SU-DHL-6 (cell line): ENCODE results near the gene DEDD2.

Experiments used
- EZH2phosphoT487 ChIP-seq: fragments of 200-600 bp; sonication (generic), shearing (Covaris generic); conservative IDR thresholded peaks from 2 replicates; pipeline ENCODE4 v1.6.1; 2018; ENCODE audit warnings: mild to moderate bottlenecking, antibody characterized with exemption, low read length, moderate library complexity, mixed read lengths
- TF ChIP-seq, protein P1 (sequence below): fragments of 200-600 bp; sonication (generic); IDR thresholded peaks from one replicate; pipeline ENCODE4 v1.5.1; 2017; ENCODE audit warnings: antibody characterized with exemption, mild to moderate bottlenecking, low read length, moderate library complexity; ENCODE audit not compliant: insufficient read depth, poor library complexity, severe bottlenecking

DNA sequence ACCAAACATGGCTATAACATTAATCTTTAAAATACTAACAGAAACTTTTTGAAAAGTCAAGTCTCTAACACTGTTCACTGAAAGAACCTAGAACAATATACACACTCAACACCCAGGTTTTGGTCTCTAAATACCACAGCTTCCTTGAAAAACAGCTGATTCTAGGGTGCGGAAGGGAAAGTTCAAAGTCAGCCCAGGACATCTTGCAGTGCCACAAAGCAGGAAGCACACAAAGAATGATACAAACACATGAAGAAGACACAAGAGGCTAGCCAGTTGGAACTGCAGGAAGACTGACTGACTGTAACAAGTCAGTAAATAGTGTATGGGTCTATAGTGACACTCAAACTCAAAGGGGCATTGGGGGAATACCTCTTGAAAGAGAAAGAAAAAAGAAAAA is 4.6 kb downstream of the DEDD2 start:
- TF ChIP-seq, protein P1, sequence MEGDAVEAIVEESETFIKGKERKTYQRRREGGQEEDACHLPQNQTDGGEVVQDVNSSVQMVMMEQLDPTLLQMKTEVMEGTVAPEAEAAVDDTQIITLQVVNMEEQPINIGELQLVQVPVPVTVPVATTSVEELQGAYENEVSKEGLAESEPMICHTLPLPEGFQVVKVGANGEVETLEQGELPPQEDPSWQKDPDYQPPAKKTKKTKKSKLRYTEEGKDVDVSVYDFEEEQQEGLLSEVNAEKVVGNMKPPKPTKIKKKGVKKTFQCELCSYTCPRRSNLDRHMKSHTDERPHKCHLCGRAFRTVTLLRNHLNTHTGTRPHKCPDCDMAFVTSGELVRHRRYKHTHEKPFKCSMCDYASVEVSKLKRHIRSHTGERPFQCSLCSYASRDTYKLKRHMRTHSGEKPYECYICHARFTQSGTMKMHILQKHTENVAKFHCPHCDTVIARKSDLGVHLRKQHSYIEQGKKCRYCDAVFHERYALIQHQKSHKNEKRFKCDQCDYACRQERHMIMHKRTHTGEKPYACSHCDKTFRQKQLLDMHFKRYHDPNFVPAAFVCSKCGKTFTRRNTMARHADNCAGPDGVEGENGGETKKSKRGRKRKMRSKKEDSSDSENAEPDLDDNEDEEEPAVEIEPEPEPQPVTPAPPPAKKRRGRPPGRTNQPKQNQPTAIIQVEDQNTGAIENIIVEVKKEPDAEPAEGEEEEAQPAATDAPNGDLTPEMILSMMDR = no peak
- no peak for TF ChIP-seq EZH2phosphoT487
